GM12864 (cell line): ENCODE results near the gene HOXA5.

Experiments used
- DNase-seq: peaks from one replicate; pipeline ENCODE4 v3.0.0-alpha.2; 2011; ENCODE audit warnings: low read depth
- H3K4me3 ChIP-seq: 2 replicates; pipeline ENCODE4 v1.5.1; 2011; ENCODE audit warnings: mild to moderate bottlenecking, low read depth, low read length, control low read depth
- CTCF ChIP-seq: IDR thresholded peaks from 2 replicates; pipeline ENCODE4 v1.5.1; 2011; ENCODE audit warnings: low read depth, mild to moderate bottlenecking, moderate library complexity, low read length, control low read depth, inconsistent platforms; ENCODE audit errors: missing control alignments

The HOXA5 gene

GRCh38 chr7:27138472-27138871 lies 5.0 kb downstream of the HOXA5 start:
- H3K4me3 ChIP-seq: no peak overlapping the region
- TF ChIP-seq CTCF: no peak

DNA sequence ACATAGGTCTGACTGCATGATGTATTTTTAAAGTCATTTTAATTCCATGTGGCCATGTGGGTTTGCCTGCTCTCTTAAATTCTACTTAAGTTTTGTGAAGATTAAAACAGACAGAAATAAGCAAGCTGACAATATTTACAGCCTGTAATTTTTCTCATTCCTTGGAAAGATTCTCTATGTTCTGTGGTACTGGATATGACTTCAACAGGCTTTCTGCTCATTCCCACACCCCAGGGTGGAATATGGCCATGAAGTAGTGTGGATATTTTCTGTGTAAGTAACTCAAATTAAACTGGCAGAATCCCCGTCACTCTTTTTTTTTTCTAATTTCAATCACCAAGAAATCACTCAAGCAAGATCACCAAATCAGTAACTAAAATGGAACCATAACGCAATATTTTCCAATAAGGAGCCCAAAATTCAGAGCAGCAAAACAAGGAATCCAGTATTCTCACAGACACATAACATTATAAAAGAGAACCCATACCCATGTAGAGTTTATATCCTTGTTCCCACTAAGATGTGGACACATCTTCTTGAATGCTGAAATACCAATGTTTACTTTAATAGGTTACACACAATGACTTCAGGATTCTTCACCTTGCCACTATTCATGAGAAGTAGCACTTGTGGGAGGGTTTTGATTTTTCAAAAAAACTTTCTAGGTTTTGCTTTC lies 5.7 kb downstream of the HOXA5 start:
- H3K4me3 ChIP-seq: no peak overlapping the region
- no peak for TF ChIP-seq CTCF
- no peak for DNase-seq

More at GRCh38 chr7:27138472-27138871, 5.0 kb downstream of the HOXA5 start:
- DNase-seq: no peak

DNA sequence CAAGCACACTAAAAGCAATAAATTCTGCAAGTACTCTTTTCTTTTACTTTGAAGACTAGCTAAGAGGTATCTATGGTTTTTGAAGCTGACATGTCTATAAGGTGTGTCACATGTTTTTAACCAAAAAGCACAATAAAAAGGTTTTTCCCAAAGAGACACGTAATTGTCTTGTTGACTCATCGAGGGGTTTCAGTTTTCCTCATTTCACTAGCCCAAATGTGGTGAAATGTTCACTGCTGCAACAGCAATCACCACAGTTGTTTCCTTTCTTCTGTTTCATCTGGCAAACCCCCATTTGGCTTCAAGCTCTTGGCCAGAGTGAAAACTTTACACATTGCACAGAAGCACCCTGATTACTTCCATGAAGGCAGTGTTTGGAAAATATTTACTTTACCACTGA lies 9.1 kb downstream of the HOXA5 start:
- no peak for TF ChIP-seq CTCF
- no peak overlapping the region for H3K4me3 ChIP-seq
- no peak for DNase-seq

DNA sequence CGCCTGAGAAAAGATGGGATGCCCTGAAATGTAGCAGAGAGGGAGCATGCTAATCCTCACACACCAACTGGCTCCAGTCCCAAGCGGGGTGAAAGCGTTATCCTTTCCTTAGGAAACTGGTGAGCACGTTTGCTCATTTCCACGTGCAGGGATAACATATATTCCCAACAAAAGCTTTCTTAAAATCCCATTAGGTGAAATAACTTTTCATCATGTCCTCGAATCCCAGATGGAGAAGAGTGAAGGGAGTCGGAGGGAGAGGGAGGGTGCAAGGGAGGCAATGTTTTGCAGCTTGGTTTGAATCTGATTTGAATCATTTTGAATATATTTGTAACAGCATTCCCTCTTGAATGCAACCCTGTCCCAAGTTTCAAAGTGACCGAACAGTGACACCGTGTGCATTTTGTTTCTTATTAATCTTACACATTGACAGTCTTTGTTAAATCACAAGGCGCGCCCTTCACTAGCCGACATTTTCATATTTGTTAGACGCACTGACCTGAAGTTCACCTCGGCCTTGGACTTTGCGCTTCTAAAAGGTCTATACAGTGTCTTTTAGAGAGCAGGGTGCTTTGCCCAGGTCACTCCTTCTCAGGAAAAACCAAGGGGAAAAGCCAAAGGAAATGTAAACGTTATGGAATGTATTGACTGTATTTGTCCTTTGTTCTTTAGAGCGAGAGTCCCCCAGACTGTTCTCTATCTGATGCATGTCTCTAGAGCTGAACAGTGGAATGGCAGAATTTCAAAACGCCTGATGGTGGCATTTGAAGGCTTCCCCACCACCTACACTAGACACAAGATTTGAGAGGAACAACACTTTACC lies 9.9 kb downstream of the HOXA5 start:
- no peak overlapping the region for H3K4me3 ChIP-seq
- DNase-seq: no peak
- no peak for TF ChIP-seq CTCF

DNA sequence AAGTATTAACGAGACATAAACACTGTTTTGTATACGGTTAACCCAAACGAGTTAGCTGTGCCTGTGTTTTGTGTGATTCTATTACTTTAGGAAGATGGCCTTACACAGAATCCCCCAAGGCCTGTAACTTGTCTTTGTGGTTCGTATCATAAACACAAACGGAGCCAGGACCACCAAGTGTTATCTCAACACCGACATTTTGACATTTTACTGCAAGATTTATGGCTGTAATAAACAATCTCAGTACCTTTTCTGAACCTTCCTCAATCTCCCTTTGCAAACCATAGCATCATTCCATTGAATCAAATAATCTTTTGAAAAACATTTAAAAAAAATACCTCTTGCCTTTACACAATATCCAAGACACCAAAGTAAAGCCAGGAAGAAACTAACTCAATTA lies 10.5 kb downstream of the HOXA5 start:
- H3K4me3 ChIP-seq: no peak overlapping the region
- no peak for TF ChIP-seq CTCF
- DNase-seq: no peak

- H3K4me3 ChIP-seq: no peak overlapping the region
- DNase-seq: no peak
- no peak for TF ChIP-seq CTCF
Measured at GRCh38 chr7:27132214-27132613, 11.3 kb downstream of the HOXA5 start.
